ENCODE measurements around the gene PM20D1.

DNA sequence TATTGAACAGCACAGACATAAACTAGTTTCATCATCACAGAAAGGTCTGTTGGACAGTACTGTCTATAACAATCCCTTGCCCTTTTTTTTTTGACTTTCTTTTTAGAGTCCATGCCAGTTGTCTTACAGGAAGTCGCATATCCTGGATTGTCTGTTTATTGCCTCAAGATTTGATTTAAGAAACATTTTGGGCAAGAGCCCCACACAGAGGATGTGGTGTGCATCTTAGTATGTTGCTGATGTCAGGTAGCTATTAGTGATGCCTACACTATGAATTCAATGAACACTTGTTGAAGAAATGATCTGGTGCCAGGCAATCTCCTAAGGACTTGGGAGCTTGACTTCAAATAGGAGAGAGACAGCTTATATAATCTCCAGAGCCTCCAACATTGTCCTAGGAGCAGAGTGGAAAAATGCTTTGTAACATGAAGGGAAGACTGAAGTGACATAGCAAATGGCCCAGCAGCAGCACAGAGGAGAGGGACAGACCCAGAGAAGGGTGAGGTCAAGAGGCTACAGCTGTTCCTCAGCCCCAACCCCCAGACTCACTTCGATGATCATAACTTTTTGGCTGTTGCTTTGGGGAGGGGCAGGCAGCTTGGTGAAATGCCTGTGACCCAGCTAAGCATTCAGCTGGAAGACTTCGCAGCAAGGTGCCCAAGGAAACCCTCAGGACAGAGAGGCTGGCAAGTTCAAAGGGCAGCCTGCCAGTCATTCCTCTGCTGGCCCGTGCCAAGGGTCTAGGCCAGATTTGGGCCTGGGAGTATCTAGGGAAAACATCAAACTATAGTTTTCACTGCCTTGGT is 67.1 kb downstream of the PM20D1 start:
- TF ChIP-seq, protein P1, sequence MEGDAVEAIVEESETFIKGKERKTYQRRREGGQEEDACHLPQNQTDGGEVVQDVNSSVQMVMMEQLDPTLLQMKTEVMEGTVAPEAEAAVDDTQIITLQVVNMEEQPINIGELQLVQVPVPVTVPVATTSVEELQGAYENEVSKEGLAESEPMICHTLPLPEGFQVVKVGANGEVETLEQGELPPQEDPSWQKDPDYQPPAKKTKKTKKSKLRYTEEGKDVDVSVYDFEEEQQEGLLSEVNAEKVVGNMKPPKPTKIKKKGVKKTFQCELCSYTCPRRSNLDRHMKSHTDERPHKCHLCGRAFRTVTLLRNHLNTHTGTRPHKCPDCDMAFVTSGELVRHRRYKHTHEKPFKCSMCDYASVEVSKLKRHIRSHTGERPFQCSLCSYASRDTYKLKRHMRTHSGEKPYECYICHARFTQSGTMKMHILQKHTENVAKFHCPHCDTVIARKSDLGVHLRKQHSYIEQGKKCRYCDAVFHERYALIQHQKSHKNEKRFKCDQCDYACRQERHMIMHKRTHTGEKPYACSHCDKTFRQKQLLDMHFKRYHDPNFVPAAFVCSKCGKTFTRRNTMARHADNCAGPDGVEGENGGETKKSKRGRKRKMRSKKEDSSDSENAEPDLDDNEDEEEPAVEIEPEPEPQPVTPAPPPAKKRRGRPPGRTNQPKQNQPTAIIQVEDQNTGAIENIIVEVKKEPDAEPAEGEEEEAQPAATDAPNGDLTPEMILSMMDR (IDR thresholded peaks at IDR 0.05; ENCODE audit: low read depth, low read length) = no peak
- TF ChIP-seq, protein P2, sequence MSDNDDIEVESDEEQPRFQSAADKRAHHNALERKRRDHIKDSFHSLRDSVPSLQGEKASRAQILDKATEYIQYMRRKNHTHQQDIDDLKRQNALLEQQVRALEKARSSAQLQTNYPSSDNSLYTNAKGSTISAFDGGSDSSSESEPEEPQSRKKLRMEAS (IDR thresholded peaks at IDR 0.05; ENCODE audit: low read depth, low read length) = no peak

Measured in NB4 (cell line).